NK-92 treated with Interleukin-12 subunit alpha and Interleukin-12 subunit beta, amount 100 ng/mL, for 24 hours (cell line): ENCODE results near the gene TMC2.

Source experiments
- DNase-seq: peaks from one replicate; lab custom pipeline; 2025; lab: John Stamatoyannopoulos, UW

TMC2 gene

GRCh38 chr20:2585811-2586210 is 49.4 kb downstream of the TMC2 start:
- DNase-seq, result no peak

DNA sequence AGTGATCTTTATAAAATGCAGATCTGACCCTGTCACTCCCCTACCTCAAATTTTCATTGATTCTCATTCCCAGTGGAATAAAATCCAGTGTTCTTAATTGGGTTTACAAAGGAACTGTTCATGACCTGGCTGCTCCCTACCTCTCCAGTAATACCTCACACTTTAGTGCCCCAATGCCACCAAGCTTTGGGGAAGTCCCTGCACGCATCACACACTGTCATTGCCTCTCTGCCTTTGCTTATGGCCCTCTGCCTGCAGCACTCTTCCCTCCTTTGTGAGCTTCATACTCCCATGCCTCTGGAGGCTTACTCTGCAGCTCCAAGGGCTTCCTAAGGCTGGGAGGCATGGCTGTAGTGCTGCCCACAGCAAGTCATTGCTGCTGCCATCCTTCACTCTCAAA is 57.4 kb downstream of the TMC2 start:
- no peak for DNase-seq

DNA sequence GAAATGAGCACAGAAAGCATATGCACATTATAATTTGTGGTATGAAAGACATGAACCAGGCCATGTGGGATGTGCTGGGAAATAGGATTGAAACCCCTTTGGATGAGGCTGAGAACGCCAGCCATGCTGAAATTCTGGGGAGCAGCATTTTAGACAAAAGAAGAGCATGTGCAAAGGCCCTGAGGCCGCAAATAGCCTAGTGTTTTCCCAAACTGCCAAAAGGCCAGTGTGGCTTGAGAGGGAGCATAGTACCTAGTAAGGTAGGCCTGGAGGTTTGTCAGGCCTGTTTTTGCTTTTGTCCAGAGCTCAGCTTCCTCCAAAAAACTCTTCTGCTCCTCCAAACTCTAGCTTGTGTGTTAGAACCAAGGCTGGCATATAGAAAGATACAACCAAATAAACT is 58.7 kb downstream of the TMC2 start:
- DNase-seq, result no peak

GRCh38 chr20:2596673-2597279 is 60.4 kb downstream of the TMC2 start:
- no peak for DNase-seq

DNA sequence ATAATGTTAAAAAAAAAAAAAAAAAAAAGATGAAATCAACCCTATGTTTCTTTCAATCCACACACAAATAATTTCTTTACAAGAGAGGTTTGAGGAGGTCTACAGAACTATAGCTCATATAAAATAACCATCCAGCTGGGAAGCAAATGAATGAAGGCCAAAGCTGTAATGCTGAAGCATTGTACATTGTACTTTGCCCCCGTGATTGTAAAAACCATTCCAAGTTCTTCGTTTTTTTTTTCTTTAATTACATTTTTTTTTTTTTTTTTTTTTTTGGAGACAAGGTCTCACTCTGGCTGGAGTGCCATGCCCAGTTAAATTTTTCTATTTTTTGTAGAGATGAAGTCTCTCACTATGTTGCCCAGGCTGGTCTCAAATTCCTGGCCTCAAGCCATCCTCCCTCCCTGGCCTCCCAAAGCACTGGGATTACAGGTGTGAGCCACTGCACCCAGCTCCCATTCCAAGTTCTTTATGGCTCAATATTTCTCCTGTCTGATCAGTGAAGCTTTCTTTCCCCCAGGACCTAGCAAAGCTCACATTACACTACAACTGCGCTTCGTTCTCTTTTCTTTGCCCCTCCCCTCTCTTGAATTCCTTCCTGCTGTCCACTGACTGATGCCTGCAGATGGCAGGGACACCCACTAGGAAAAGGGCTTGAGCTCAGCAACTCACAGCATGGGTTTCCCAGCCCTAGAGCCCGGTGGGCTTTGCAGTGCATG is 63.1 kb downstream of the TMC2 start:
- no peak for DNase-seq

- no peak for DNase-seq
Measured at GRCh38 chr20:2602046-2602735, 65.8 kb downstream of the TMC2 start.

DNA sequence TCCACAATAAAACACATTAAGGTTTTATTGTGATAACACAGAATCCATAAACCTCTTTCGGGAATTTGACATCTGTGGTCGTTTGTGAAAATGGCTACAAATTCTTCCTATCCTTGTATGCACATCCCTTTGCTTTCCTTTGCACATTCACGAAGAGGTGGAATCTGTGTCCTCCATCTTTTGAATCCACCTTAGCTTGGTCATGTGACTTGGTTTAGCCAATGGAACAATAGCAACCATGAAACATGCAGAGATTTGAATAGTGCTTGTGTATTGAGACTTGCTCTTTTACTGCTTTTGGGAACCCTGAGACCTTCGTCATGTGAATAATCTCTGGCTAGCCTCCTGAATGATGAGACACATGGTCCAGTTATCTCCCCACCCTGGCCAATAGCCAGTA is 66.4 kb downstream of the TMC2 start:
- no peak for DNase-seq

GRCh38 chr20:2603816-2604505 is 67.6 kb downstream of the TMC2 start:
- no peak for DNase-seq

- no peak for DNase-seq
Measured at GRCh38 chr20:2604506-2604835, 68.1 kb downstream of the TMC2 start.

GRCh38 chr20:2606507-2607006 is 70.2 kb downstream of the TMC2 start:
- no peak for DNase-seq

DNA sequence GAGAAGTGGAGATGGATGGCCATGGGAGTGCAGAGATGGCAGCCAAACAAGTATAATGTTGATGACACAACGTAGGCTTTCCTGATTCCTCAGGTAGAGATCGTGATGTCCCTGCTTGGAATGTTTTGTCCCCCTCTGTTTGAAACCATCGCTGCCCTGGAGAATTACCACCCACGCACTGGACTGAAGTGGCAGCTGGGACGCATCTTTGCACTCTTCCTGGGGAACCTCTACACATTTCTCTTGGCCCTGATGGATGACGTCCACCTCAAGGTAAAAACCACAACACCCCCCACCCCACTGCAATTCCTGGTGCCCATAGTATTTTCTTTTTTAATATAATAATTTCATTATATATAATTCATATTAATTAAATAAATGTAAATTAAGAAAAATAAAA is 74.0 kb downstream of the TMC2 start:
- no peak for DNase-seq

DNA sequence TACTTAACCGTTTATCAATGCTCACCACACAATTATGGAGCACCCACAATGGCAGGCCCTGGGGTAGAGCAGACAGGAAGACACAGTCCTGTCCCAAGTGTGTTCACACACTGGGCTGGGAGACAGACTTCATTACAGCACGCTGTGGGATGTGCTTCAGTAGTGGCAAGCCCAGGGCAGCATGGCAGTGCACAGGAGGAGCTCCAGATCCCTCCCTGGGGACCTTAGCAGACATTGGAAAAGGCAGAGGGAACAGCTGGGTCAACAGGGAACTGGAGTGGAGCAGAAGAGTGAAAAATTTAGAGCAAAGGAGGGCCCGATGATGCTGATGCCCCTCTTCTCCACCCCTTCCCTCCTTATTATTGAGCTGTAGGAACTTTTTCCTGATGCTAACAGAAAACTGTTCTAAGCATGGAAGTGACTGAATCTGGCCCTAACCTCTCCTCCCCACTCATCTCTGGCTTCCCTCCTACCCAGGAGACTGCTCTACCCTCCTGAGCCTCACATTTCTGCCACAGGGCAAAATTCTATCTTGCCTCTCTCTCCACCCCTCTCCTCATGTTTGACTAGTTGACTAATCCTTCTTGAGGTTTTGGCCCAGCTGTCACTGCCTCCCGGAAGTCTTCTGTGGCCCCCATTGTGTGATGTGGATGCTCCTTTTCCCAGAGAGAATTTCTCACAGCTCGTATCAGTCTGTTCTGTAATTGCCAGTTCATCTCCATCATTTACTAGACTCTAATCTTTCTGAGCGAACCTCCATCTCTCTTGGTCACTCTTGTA is 74.8 kb downstream of the TMC2 start:
- no peak for DNase-seq

DNA sequence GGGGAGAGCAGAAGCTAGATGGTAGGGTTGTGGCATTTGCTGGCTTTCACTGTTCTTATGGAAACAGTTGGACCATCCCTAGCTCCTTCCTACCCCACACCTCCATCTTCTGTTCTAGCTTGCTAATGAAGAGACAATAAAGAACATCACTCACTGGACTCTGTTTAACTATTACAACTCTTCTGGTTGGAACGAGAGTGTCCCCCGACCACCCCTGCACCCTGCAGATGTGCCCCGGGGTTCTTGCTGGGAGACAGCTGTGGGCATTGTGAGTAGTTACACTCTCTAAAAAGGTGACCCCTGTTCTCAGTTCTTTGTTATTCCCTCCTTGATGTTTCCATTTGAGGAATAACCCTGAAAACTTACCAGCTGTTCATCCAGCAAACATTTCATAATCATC is 75.7 kb downstream of the TMC2 start:
- no peak for DNase-seq

- DNase-seq, result no peak
Measured at GRCh38 chr20:2616634-2617033, 80.3 kb downstream of the TMC2 start.

DNA sequence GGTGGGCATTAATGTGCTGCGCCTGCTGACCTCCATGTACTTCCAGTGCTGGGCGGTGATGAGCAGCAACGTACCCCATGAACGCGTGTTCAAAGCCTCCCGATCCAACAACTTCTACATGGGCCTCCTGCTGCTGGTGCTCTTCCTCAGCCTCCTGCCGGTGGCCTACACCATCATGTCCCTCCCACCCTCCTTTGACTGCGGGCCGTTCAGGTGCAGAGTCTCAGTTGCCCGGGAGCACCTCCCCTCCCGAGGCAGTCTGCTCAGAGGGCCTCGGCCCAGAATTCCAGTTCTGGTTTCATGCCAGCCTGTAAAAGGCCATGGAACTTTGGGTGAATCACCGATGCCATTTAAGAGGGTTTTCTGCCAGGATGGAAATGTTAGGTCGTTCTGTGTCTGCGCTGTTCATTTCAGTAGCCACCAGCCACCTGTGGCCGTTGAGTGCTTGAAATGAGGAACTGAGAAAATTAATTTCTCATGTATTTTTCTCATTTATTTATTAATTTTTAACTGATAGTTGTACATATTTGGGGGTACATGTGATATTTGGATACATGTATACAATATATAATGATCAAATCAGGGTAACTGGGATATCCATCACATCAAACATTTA is 80.8 kb downstream of the TMC2 start:
- DNase-seq, result no peak

DNA sequence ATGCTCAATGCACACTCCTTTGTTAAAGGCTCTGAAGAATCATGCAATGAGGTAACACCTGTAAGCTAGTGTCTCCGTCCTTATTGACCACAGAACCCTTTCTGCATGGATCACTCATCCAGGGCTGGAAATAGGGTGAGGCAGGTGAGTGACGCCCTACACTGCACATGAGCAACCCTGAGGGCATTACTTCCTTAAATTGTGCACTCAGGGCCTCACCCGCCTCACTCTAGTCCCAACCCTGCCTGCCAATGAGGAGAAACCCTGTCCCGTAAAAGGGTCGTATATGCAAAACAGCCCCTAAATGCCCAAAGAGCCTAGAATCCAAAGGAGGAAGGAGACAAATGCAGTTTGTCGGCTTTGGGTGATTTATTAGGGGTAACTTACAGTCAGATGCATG is 82.4 kb downstream of the TMC2 start:
- no peak for DNase-seq

GRCh38 chr20:2619337-2619736 is 83.0 kb downstream of the TMC2 start:
- no peak for DNase-seq

- no peak for DNase-seq
Measured at GRCh38 chr20:2619961-2620595, 83.7 kb downstream of the TMC2 start.

- no peak for DNase-seq
Measured at GRCh38 chr20:2624190-2624589, 87.8 kb downstream of the TMC2 start.

GRCh38 chr20:2625062-2625461 is 88.7 kb downstream of the TMC2 start:
- DNase-seq, result no peak
